Ishikawa (cell line): ENCODE results near the gene RCN1.

Experiments used
- CREB1 ChIP-seq: IDR thresholded peaks from 2 replicates; pipeline ENCODE4 v1.6.1; 2012; ENCODE audit warnings: low read depth
- RAD21 ChIP-seq: IDR thresholded peaks from 2 replicates; pipeline ENCODE4 v1.6.1; 2012; ENCODE audit warnings: low read depth

DNA sequence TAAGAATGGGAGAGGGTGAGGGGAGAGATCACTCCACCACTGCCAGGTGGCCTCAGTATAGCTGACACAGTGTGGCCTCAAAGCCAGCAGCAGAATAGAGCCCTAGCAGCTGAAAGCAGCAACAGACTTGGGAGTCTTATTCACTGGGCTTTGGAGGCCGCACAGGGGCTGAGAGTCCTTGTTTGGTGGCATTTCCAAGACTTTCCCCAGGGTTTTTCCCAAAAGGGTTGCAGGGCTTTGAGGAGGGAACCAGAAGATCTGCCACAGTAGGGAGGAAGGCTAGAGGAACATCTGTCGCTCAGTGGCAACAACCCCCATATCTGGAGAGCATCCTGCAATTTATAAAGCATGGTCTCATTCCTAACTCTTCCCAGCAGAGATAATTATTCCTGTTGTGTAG lies 35.0 kb upstream of the RCN1 start:
- TF ChIP-seq CREB1 (no peak), RAD21 (no peak)
